Activated T-cell treated with anti-CD3 and anti-CD28 coated beads for 4 hours (primary cell): ENCODE measurements around the gene IMMT.
"Not testable (repeated sequence)": the region's sequence is repeated elsewhere in the genome, so short reads cannot be mapped to it uniquely, and the experiment has no call there.

Experiments
- DNase-seq: peaks from one replicate; pipeline ENCODE4 v3.0.0-alpha.2; 2020

Gene IMMT

GRCh38 chr2:86195055-86195807, at the start of gene IMMT:
TSS of gene IMMT (minus strand) at chr2:86195462. CDS start at chr2:86195382, 80 bp downstream.
- peak; percentile 87 for DNase-seq

GRCh38 chr2:86244781-86245180, 49.5 kb upstream of the IMMT start:
- not testable (repeated sequence) for DNase-seq

GRCh38 chr2:86243950-86244733, 48.9 kb upstream of the IMMT start:
- no peak for DNase-seq

- DNase-seq, result no peak
Measured at GRCh38 chr2:86243272-86243671, 48.0 kb upstream of the IMMT start.

- no peak for DNase-seq
Measured at GRCh38 chr2:86241611-86242010, 46.3 kb upstream of the IMMT start.

- DNase-seq, result no peak
Measured at GRCh38 chr2:86240251-86240650, 45.0 kb upstream of the IMMT start.

- DNase-seq, result no peak
Measured at GRCh38 chr2:86239745-86240144, 44.5 kb upstream of the IMMT start.

- no peak for DNase-seq
Measured at GRCh38 chr2:86239326-86239725, 44.1 kb upstream of the IMMT start.

GRCh38 chr2:86238354-86238753, 43.1 kb upstream of the IMMT start:
- peak; percentile 31 for DNase-seq

- no peak for DNase-seq
Measured at GRCh38 chr2:86237172-86237571, 41.9 kb upstream of the IMMT start.

GRCh38 chr2:86235196-86235980, 40.1 kb upstream of the IMMT start:
- DNase-seq, result no peak

- no peak for DNase-seq
Measured at GRCh38 chr2:86234563-86235131, 39.4 kb upstream of the IMMT start.

- no peak for DNase-seq
Measured at GRCh38 chr2:86233436-86233835, 38.2 kb upstream of the IMMT start.

- no peak for DNase-seq
Measured at GRCh38 chr2:86232910-86233309, 37.6 kb upstream of the IMMT start.

- DNase-seq, result no peak
Measured at GRCh38 chr2:86232373-86232784, 37.1 kb upstream of the IMMT start.

- no peak for DNase-seq
Measured at GRCh38 chr2:86231680-86232372, 36.6 kb upstream of the IMMT start.

GRCh38 chr2:86230961-86231360, 35.7 kb upstream of the IMMT start:
- no peak for DNase-seq

- no peak for DNase-seq
Measured at GRCh38 chr2:86229221-86229620, 34.0 kb upstream of the IMMT start.

- not testable (repeated sequence) for DNase-seq
Measured at GRCh38 chr2:86228574-86228973, 33.3 kb upstream of the IMMT start.

GRCh38 chr2:86227685-86228084, 32.4 kb upstream of the IMMT start:
- DNase-seq, result no peak

GRCh38 chr2:86226636-86227520, 31.6 kb upstream of the IMMT start:
- no peak for DNase-seq
